Natural killer cell (primary cell): Measurements from ENCODE around the gene PPM1L. TPM values are rescaled to one million over a fixed set of nuclear protein-coding genes. Genes with fewer than 3 reads are reported as not detected.

Source experiments
- ATAC-seq, 3 donors: fragments of 150-1000 bp in 2 of 3; fragments of 200-7000 bp in 1 of 3; cut with Tn5 transposase; 1 replicate in 1 of 3; 2 replicates in 2 of 3; pipeline ENCODE4 v1.10.0; 2021; ENCODE audit warnings: mild to moderate bottlenecking in 2 of 3, moderate library complexity in 2 of 3
- DNase-seq, 2 donors: peaks; one replicate each; pipeline versions ENCODE4 v3.0.0 to v3.0.0-alpha.2; 2013 to 2021; ENCODE audit warnings: mixed read lengths in 1 of 2
- H3K27ac ChIP-seq: one replicate; pipeline ENCODE4 v1.5.1; 2013; ENCODE audit warnings: mild to moderate bottlenecking, low read length
- H3K27me3 ChIP-seq: one replicate; pipeline ENCODE4 v1.6.1; 2013; ENCODE audit warnings: low read length; ENCODE audit not compliant: control insufficient read depth, insufficient read depth
- H3K36me3 ChIP-seq: one replicate; pipeline ENCODE4 v1.6.1; 2013; ENCODE audit warnings: low read length; ENCODE audit not compliant: control insufficient read depth, insufficient read depth
- H3K4me1 ChIP-seq: one replicate; pipeline ENCODE4 v1.6.1; 2013; ENCODE audit warnings: low read length; ENCODE audit not compliant: control insufficient read depth, insufficient read depth
- H3K4me3 ChIP-seq: one replicate; pipeline ENCODE4 v1.5.1; 2013; ENCODE audit warnings: low read length
- H3K9me3 ChIP-seq: one replicate; pipeline ENCODE4 v1.6.1; 2013; ENCODE audit warnings: low read length; ENCODE audit not compliant: control insufficient read depth, insufficient read depth
- H3K27ac Mint-ChIP-seq, 2 donors: one replicate each; pipeline ENCODE4 v1.8.0; 2022; ENCODE audit warnings: mild to moderate bottlenecking in 2 of 2, mixed read lengths in 2 of 2, moderate library complexity in 1 of 2
- H3K27me3 Mint-ChIP-seq, 2 donors: one replicate each; pipeline ENCODE4 v1.8.0; 2022; ENCODE audit warnings: low read depth in 2 of 2, mixed read lengths in 2 of 2
- H3K36me3 Mint-ChIP-seq: one replicate; pipeline ENCODE4 v1.8.0; 2022; ENCODE audit warnings: mixed read lengths
- H3K4me1 Mint-ChIP-seq, 2 donors: one replicate each; pipeline ENCODE4 v1.8.0; 2022; ENCODE audit warnings: mixed read lengths in 2 of 2
- H3K4me3 Mint-ChIP-seq: one replicate; pipeline ENCODE4 v1.8.0; 2022; ENCODE audit warnings: mild to moderate bottlenecking, moderate library complexity, mixed read lengths
- H3K9me3 Mint-ChIP-seq, 2 donors: one replicate each; pipeline ENCODE4 v1.8.0; 2022; ENCODE audit warnings: mixed read lengths in 2 of 2
- WGBS: methylation state at CpG from one replicate; pipeline ENCODE4 v1.1.7; 2013; ENCODE audit warnings: missing lambda C conversion rate; ENCODE audit not compliant: insufficient coverage; 5-methylcytosine and 5-hydroxymethylcytosine counted together
- intact Hi-C: fragments of 100-400 bp; cut with micrococcal nuclease; formaldehyde crosslinking; loops from one replicate; pipeline ENCODE4 v1.14.2; 2022
- total RNA-seq, 4 donors: library from RNA; stranded (reverse); fragments of 120-200 nt in 1 of 4; gene quantifications; one replicate each; pipeline versions ENCODE4 v1.2.3 to v1.2.4, GENCODE V29; 2013 to 2022
- TF ChIP-seq, protein P1 (sequence below): fragments of 200-600 bp; IDR thresholded peaks from one replicate; pipeline ENCODE4 v1.8.0; 2022; ENCODE audit warnings: antibody characterized with exemption

PPM1L gene
- total RNA-seq, 3 donors from 2014 or later (not counting 1 experiment from before 2014, with no cell fraction given), result 52.6 to 73.2 (median 52.9) TPM

DNA sequence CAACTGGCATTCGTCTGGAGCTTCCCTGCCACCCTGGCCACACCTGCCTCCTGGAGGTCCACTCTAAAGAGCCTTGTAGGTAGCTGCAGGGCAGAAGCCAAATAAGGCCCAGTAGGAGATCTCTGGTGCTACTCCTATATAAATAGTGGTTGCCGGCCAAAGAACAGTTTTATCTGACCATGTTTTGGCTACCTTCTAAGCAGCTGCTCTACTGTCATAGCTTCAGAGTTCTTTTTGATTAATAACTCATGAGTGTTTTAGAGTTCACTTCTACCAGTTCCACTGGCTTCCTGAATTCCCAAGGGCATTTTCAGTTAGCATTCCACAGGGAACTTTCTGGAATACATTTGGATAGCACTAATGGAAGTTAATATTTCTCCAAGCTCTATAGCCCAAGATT, 194.5 kb downstream of the PPM1L start:
- Mint-ChIP-seq H3K27ac (no peak overlapping the region), H3K4me3 (no peak overlapping the region), H3K36me3 (no peaks in the 10 kb centered on the region), H3K4me1 (peaks cover 23 to 32% of the 10 kb centered on the region in 2 donors), H3K27me3 (no peaks in the 10 kb centered on the region), H3K9me3 (no peaks in the 10 kb centered on the region)
- H3K9me3 ChIP-seq, result no peaks in the 10 kb centered on the region
- H3K36me3 ChIP-seq, result no peaks in the 10 kb centered on the region
- DNase-seq, result no peak
- intact Hi-C loops, result no loop called here
- no peak for ATAC-seq
- H3K4me1 ChIP-seq, result peaks cover 9% of the 10 kb centered on the region
- no peak overlapping the region for H3K27ac ChIP-seq
- TF ChIP-seq, protein P1, sequence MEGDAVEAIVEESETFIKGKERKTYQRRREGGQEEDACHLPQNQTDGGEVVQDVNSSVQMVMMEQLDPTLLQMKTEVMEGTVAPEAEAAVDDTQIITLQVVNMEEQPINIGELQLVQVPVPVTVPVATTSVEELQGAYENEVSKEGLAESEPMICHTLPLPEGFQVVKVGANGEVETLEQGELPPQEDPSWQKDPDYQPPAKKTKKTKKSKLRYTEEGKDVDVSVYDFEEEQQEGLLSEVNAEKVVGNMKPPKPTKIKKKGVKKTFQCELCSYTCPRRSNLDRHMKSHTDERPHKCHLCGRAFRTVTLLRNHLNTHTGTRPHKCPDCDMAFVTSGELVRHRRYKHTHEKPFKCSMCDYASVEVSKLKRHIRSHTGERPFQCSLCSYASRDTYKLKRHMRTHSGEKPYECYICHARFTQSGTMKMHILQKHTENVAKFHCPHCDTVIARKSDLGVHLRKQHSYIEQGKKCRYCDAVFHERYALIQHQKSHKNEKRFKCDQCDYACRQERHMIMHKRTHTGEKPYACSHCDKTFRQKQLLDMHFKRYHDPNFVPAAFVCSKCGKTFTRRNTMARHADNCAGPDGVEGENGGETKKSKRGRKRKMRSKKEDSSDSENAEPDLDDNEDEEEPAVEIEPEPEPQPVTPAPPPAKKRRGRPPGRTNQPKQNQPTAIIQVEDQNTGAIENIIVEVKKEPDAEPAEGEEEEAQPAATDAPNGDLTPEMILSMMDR, result no peak
- H3K4me3 ChIP-seq, result no peak overlapping the region
- no peaks in the 10 kb centered on the region for H3K27me3 ChIP-seq
- 93% methylated on average over 2 of the region's 2 CpGs for WGBS

DNA sequence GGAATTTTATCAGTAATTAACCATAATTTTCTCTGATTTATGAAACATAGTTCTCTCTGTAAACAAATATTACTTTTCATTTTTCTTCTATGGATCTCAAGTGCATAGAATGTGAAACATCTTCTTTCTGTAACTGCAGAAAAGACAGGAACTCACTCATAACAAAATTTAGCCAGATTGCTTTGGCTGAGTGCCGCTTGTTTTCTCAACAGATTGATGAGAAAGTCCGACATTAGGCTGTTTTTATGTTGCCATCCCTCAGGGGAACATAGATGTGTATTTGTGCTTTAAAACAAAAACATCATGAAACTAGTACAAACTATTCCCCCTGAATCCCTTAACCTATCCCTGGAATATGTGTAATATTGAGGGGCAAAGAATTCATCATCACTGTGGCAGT, 194.9 kb downstream of the PPM1L start:
- Mint-ChIP-seq H3K4me3 (no peak overlapping the region), H3K4me1 (peaks cover 23 to 32% of the 10 kb centered on the region in 2 donors), H3K27ac (no peak overlapping the region), H3K27me3 (no peaks in the 10 kb centered on the region), H3K36me3 (no peaks in the 10 kb centered on the region), H3K9me3 (no peaks in the 10 kb centered on the region)
- peaks cover 9% of the 10 kb centered on the region for H3K4me1 ChIP-seq
- H3K36me3 ChIP-seq, result no peaks in the 10 kb centered on the region
- H3K27ac ChIP-seq, result no peak overlapping the region
- TF ChIP-seq, protein P1, result no peak
- no peaks in the 10 kb centered on the region for H3K9me3 ChIP-seq
- WGBS, result 100% methylated on average over 1 of the region's 2 CpGs
- no peaks in the 10 kb centered on the region for H3K27me3 ChIP-seq
- DNase-seq (no peak), ATAC-seq (no peak)
- intact Hi-C loops, result no loop called here
- no peak overlapping the region for H3K4me3 ChIP-seq

DNA sequence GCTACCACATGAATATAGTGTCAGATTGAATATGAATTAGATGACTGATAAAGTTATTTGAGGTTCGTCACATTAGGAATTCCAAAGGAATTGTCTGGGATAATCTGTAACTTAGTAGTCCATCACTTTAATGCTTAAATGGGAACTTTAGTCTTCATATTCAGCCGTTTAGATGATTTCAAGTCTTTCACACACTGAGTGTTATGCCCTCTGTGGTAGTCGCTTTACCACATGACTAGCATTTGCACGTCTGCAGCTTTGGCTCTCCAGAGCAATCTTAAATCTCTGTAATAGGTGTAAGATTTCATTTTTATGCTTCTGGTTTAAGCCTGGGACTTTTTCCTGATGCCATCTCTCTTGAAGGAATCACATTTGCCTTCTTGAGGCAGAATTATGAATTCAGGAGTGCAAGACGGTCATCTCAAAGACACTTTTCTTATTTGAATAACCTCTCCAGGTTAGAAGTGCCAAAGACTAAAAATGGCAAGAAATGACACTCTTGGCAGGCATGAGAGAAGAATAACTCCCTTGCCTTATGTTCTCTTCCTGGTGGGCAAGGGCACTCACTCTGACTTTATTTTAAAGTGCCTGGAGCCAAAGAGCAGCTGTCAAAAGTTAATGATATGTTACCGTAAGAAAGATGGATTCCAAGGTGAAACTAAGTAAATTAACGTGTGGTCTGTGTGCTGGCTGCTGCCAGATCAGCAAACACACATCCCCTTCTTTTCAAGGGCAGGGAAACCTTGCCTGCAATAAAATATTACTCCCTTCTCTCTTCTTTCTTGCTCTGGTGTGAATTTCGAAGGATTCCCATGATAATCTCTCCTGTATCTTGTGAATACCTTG, 195.8 kb downstream of the PPM1L start:
- Histone ChIP-seq H3K36me3 (no peaks in the 10 kb centered on the region), H3K27ac (no peak overlapping the region), H3K27me3 (no peaks in the 10 kb centered on the region), H3K4me1 (peaks cover 9% of the 10 kb centered on the region), H3K4me3 (no peak overlapping the region), H3K9me3 (no peaks in the 10 kb centered on the region)
- Mint-ChIP-seq H3K9me3 (no peaks in the 10 kb centered on the region), H3K27ac (no peak overlapping the region), H3K36me3 (no peaks in the 10 kb centered on the region), H3K4me3 (no peak overlapping the region), H3K4me1 (peaks cover 23 to 32% of the 10 kb centered on the region in 2 donors), H3K27me3 (no peaks in the 10 kb centered on the region)
- intact Hi-C loops, result no loop called here
- DNase-seq (no peak), ATAC-seq (peak in 2 of 3 donors; percentile 39 to 57)
- 61% methylated on average over 7 of the region's 8 CpGs for WGBS
- TF ChIP-seq, protein P1, result no peak

DNA sequence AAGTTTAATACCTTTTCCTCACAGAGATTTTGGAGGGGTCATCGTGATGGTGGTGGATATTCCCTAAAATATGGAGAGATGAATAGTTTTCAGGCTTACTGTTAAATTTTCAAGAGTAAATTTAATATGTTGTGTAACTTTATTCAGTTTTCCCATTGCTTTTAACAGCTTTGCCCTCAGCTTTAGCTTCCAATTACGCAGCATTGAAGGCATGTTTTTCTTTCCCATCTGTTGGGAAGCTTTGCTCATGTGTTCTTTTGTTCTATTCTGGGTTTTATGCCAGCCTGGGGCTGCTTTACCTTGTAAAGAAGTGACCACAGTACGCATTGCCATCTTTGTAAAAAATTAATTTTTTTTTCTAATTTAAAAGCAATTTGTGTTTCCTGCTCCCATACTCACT, 197.7 kb downstream of the PPM1L start:
- intact Hi-C loops, result no loop called here
- Histone ChIP-seq H3K9me3 (no peaks in the 10 kb centered on the region), H3K27ac (no peak overlapping the region), H3K4me1 (peaks cover 5% of the 10 kb centered on the region), H3K27me3 (no peaks in the 10 kb centered on the region), H3K4me3 (no peak overlapping the region), H3K36me3 (no peaks in the 10 kb centered on the region)
- Mint-ChIP-seq H3K4me1 (peaks cover 28 to 32% of the 10 kb centered on the region in 2 donors), H3K36me3 (no peaks in the 10 kb centered on the region), H3K9me3 (no peaks in the 10 kb centered on the region), H3K27ac (no peak overlapping the region), H3K27me3 (no peaks in the 10 kb centered on the region), H3K4me3 (no peak overlapping the region)
- WGBS, result 100% methylated on average over 2 of the region's 3 CpGs
- ATAC-seq (no peak), DNase-seq (no peak)
- TF ChIP-seq, protein P1, result no peak
